HTERT RPE-1 (cell line): ENCODE measurements around the gene FFAR1.

Experiments used
- in situ Hi-C: fragments of 300-500 bp; cut with MboI; formaldehyde crosslinking; loops from 4 replicates; pipeline ENCODE4 v1.14.3; 2020; ENCODE audit warnings: low sequenced_read_pairs

Gene FFAR1, protein sequence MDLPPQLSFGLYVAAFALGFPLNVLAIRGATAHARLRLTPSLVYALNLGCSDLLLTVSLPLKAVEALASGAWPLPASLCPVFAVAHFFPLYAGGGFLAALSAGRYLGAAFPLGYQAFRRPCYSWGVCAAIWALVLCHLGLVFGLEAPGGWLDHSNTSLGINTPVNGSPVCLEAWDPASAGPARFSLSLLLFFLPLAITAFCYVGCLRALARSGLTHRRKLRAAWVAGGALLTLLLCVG (N-terminal part only)

DNA sequence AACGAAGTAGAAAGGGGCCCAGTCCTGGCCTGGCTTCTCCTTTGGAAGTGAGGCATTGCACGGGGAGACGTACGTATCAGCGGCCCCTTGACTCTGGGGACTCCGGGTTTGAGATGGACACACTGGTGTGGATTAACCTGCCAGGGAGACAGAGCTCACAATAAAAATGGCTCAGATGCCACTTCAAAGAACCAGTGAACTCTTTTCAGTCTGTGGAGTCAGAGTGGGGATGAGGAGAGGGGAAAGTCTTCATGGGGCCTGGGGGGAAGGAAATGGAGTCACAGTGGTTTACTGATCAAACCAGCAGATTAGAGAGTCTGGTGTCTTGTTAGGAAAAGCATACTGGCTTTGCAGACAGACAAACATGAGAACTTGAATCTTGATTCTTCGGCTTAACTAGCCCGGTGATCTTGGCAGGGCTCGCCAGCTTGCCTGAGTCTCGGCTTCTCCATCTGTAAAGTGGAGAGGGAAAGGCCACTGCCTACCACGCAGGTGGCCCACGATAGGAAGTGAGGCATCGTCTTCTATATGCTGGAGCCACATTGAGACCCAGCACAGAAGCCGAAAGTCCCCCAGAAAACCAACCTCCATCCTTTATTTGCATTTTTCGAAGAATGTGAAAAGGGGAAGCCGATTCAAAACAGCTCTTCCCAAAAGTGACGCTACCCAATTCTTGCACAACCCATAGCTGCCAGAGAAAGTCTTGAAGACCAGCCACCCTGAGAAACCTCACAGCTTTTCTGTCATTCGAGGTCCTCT, at the start of gene FFAR1:
TSS of gene FFAR1 (plus strand) at position 732 of the 759 bp plus-strand sequence. CDS start 3,650 bp downstream, outside the sequence.
- in situ Hi-C loops: no loop called here

DNA sequence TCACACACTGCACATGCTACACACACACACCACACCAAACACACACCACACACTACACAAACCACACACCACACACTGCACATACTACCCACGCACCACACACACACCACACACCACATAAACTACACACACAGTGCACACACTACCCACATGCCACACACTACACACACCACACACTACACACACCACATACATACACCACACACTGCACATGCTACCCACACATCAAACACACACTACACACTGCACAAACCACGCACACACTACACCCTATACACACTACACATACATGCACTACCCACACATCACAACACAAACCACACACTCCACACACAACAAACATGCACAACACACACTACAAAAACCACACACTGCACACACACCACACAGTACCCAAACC, 49.8 kb upstream of the FFAR1 start:
- in situ Hi-C loops: no loop called here

DNA sequence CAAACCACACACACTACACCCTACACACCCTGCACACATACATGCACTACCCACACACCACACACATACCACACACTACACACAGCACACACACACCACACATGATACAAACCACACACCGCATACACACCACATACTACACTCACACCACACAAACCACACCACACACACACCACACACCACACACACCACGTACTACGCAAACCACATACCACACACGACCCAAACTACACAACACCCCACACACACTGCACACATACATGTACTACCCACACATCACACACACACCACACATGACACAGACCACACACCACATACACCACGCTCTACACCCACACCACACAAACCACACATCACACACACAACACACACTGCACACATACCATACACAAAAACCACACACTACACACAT, 49.1 kb upstream of the FFAR1 start:
- in situ Hi-C loops: no loop called here

DNA sequence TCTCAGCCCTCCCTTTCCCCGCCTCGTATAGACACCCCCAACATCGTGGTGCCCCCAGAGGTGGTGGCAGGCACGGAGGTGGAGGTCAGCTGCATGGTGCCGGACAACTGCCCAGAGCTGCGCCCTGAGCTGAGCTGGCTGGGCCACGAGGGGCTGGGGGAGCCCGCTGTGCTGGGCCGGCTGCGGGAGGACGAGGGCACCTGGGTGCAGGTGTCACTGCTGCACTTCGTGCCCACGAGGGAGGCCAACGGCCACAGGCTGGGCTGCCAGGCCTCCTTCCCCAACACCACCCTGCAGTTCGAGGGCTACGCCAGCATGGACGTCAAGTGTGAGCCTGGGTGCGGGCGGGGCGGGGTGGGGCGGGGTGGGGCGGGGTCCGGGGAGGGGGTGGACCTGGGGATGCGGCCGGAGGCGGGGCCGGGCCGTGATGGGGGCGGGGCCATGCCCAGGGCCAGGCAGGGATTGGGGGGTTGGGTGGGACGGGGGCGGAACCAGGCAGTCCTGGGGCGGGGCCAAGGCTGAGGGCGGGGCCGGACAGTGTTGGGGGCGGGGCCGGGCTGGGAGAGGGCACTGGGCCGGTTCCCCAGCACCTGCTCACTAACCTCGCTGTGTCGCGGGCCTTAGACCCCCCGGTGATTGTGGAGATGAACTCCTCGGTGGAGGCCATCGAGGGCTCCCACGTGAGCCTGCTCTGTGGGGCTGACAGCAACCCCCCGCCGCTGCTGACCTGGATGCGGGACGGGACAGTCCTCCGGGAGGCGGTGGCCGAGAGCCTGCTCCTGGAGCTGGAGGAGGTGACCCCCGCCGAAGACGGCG, 48.0 kb upstream of the FFAR1 start:
- in situ Hi-C loops: no loop called here

DNA sequence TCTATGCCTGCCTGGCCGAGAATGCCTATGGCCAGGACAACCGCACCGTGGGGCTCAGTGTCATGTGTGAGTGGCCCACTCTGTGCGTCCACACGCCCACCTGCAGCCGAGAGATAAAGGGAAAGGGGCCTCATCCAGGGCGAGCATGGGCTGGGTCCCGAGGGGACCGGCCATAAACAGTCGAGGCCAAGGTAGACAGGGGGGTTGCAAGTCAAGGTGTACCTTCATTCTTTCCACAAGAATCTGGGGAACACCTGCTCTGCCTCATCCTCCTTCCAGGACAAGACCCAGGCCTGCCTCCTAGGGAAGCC, 47.4 kb upstream of the FFAR1 start:
- in situ Hi-C loops: no loop called here

DNA sequence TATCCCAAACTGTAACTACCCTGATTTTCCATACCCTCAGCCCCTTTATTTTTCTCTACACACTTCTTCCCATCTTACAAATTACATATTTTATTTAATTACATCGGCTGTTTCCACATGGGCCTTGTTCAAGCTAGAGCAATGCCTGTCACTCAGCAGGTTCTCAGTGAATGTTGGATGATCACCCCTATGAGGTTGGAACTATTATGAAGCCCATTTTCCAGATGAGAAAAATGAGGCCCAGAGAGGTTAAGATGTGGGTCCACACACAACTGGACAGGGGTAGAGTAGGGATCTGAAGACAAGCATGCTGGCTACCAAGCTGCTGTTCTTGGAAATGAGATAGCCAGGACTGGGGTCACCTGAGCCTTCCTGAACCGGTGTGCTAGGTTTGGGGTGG, 45.7 kb upstream of the FFAR1 start:
- in situ Hi-C loops: no loop called here

DNA sequence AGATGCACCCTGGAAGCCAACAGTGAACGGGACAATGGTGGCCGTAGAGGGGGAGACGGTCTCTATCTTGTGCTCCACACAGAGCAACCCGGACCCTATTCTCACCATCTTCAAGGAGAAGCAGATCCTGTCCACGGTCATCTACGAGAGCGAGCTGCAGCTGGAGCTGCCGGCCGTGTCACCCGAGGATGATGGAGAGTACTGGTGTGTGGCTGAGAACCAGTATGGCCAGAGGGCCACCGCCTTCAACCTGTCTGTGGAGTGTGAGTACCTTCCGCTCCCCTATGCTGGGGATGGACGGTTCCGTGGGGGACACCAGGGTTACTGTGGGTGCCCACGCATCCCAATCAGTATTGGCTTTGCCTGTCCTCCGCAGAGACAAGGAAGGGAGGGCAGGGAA, 45.3 kb upstream of the FFAR1 start:
- in situ Hi-C loops: no loop called here

DNA sequence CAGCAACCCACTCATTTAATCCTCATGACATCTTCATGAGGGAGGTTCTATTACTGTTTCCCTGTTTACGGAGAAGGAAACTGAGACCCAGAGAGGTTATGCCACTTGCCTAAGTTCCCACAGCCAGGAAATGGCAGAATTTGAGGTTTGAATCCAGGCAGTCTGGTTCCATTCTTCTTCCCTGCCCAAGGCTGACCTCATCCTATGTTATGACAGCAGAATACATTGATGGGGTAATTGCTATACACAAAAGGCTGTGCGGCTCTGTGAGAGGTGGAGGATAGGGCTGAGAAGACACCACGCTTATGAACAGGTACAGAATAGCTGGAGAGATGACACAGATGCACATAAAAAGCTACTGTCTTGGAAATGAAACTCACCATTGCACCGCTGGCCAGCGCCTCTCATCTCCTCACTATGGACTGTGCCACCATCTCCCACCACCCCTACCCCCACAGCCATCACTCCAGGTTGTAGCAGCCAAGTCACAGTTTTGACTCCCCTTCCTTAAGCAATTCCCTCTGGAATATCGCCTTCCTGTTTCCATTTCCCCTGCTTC, 44.3 kb upstream of the FFAR1 start:
- in situ Hi-C loops: no loop called here

DNA sequence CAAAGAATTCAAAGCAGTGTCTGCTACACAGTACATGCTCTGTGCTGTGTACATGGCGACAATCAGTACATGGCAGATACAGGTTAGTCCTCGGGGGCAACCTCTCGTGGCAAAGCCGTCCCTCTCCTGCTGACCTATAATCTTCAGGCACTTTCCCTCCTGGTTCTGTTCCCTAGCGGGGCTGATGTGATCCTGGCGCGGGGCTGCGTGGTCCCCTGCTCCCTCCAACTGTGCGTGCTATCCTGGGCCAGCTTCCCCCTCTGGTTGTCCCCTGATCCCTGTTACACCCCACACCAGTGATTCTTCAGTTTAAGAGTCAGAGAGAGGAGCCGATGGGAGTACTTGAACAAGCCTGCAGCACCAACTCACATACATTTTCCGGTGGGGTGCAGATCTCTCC, 43.7 kb upstream of the FFAR1 start:
- in situ Hi-C loops: no loop called here

DNA sequence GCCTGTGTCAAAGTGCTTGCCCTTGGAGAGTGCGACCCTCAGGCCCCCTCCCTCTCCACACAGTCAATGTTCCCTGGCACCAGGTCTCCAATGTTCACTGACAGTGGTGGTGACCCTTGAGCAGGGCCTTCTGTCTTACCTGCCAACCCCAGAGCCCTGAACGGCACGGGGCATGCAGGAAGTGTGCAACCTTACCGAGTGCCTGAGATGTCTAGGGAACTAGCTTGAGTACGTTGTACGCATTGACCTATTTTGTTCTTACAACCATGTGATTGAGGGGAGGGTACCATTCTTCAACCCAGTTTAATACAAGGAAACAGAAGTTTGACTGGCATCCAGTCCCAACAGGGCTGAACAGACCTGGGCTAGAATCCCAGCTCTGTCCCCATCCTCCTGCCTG, 42.5 kb upstream of the FFAR1 start:
- in situ Hi-C loops: no loop called here

DNA sequence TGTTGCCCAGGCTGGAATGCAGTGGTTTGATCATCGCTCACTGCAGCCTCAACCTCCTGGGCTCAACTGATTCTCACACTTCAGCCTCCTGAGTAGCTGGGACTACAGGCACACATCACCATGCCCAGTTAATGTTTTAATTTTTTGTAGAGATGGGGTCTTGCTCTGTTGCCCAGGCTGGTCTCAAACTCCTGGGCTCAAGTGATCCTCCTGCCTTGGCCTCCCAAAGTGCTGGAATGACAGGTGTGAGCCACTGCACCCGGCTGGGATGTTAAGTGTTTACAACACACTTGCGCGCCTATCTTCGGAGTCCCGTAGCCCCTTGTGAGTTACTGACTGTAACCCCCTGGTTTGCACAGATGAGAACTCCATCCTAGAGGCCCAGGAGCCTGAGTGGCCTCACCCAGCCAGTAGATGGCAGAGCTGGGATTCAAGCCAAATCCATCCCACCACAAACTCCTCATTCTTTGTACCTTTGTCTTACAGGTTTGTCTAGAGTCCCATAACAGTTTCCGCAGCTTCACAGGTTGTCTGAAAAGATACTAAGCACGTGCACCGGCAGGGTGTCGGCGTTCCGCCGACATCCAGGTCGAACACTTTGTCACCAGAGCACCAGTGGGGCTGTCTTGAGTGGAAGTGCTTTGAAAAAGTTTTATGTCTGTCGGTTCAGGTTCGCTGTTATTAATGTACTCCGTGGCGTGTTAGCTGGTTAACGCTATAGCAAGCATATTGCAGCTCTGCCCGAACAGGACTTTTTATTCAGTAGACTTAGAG, 41.0 kb upstream of the FFAR1 start:
- in situ Hi-C loops: no loop called here

DNA sequence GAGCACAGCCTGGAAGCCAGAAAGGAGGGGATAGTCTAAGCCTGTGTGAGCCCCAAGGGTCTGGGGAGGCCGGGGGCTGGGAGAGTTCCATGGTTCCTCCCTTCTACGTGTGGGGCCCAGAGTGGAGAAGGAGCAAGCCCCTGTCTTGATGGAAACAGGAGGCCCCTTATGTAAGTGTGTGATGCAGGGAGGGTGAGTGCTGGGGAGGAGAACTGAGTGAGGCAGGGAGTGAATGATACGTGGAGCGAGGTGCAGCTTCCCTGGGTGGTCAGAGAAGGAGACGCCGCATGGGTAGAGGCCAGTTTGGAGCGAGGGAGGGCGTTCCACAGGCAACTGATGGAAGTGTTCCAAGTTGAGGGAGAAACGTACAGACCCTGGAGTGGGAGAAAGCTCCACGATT, 39.8 kb upstream of the FFAR1 start:
- in situ Hi-C loops: no loop called here

DNA sequence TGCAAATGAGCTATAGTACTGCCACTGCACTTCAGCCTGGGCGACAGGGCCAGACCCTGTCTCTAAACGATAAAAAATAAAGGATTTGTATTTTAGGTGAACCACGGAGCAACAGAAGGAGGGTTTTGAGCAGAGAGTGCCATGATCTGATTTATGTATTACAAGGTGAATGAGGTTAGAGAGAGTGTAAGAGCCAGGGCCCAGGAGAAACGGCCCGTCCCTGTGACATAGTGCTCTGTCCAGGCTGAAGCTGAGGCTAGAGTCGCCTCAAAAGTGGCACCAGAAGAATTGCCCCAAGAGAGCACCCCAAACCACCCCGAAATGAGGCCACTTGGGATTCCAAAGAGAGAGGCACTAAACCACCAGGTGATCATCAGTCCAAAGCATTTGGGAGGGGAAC, 38.8 kb upstream of the FFAR1 start:
- in situ Hi-C loops: no loop called here

DNA sequence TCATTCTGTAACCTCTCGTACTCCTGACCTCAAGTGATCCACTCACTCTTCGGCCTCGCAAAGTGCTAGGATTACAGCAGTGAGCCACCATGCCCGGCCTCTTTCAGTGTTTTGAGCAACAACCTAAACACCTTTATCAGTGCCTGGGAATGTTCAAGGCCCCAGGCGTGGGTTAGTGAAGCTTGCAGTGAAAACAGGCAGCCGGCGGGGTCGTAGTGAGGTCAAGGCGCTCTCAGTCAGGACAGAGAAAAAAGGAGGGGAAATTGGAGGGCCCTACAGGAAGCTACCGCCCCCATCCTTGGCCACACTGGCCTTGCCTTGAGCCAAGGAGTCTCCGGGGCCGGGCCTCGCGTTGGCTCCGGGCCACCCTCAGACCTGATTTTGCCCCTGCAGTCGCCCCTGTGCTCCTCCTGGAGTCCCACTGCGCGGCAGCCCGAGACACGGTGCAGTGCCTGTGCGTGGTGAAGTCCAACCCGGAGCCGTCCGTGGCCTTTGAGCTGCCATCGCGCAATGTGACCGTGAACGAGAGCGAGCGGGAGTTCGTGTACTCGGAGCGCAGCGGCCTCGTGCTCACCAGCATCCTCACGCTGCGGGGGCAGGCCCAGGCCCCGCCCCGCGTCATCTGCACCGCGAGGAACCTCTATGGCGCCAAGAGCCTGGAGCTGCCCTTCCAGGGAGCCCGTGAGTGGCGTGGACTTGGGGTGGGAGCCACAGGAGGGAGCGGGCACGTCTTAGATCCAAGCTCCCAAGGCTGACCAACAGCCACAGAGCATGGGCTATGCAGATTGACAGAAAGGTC, 38.0 kb upstream of the FFAR1 start:
- in situ Hi-C loops: no loop called here

DNA sequence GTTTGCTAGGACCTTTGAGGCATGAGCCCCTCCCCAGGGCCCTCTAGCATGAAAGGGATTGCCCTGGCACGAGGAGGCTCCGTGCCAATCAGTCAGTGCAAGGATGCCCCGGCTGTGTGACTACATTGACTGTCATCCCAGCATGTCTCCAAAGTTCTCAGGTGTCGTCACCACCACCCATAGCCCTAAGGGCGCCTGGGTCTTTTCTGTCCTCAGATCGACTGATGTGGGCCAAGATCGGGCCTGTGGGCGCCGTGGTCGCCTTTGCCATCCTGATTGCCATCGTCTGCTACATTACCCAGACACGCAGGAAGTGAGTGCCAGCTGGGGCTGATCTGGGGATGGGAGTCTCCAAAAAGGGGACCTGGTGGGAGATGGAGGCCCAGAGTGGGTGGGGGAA, 37.4 kb upstream of the FFAR1 start:
- in situ Hi-C loops: no loop called here

DNA sequence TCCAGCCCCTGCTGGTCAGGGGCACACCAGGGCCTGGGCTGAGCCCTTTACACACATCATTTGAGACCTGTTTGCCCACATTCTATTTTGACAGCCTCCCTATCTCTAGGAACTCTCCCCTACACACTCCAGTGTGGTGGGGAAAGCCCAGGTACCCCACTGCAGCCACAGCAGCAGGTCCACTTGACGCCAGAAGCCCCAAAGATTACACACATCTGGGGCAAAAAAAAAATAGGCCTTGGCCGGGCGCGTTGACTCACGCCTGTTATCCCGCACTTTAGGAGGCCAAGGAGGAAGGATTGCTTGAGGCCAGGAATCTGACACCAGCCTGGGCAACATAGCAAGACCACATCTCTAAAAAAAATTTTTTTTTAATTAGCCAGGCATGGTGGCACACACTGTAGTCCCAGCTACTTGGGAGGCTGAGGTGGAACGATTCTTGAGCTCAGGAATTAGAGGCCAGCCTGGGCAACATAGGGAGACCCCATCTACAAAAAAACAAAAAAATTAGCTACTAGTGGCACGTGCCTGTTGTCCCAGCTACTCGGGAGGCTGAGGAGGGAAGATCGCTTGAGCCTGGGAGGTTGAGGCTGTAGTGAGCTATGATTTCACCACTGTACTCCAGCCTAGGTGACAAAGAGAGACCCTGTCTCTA, 36.8 kb upstream of the FFAR1 start:
- in situ Hi-C loops: no loop called here

DNA sequence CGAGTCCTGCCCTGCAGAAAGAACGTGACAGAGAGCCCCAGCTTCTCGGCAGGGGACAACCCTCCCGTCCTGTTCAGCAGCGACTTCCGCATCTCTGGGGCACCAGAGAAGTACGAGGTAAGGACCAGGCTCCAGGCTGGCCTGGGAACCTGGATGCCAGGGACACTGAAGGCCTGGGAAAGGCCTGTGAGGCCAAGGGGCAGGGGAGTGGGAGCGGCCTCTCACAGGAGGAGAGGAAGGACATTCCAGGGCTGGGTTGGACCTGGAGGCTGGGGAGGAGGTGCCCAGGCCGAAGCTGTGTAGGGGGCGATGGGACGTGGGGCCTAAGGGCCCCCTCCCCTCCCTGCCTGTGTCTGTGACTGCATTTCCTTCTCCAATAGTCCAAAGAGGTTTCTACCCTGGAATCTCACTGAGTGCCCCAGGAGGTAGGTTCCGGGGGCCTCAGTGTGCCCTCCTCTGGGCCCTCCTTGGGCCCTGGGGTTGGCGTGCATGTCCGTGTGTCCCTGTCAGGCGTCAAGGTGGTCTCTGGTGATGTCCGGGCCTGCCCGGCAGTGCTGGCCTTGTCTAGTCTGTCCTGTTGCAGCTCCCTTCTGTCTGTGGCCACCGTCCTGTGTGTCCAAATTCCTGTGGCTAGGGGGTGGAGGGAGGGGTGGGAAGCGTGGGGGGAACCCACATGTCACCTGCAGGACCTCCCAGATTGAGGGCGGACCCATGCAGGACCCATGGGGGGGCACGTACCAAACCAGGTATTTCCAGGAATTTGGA, 35.6 kb upstream of the FFAR1 start:
- in situ Hi-C loops: no loop called here

DNA sequence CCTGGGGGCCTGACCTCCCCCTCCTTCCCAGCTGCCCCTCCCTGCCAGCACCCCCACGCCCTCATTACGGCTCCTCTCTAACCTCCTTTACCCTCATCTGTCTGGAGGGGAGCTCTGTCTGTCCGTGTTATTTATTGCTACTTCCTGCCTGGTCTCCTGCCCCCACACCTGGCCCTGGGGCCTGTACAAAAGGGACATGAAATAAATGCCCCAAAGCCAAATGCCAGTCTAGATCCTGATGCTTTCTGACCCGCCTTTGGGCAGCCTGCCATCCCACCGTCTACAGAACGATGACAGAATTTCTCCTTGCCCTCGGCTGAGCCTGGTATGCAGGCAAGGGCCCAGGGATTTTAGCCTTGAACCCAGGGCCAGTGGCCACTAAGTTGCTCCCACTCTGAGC, 34.1 kb upstream of the FFAR1 start:
- in situ Hi-C loops: no loop called here

DNA sequence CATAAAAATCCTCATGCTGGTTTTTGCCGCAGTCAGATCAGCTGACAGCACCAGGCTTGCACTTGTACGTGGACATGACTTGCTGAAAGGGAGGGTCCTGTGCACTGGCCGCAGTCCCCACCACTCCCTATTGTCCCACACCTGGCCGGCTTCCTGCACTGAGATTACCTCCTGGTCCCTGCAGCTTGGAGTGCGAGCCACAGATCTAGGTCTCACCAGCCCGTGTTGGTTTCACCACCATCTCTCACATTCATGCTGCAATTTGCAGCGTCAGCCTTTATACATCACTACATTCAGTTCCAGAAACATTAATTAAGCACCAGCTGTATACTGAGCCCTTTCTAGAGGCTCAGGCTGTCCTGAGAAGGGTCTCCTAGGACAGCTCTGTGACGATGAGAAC, 33.7 kb upstream of the FFAR1 start:
- in situ Hi-C loops: no loop called here
